Renal pelvis (tissue), 4 donors: Measurements from ENCODE around the gene ARRB1. TPM values are rescaled to one million over a fixed set of nuclear protein-coding genes. Genes with fewer than 3 reads are reported as not detected.
"Not testable (repeated sequence)": the region's sequence is repeated elsewhere in the genome, so short reads cannot be mapped to it uniquely, and the experiment has no call there.

Experiments
- DNase-seq: peaks from one replicate; pipeline ENCODE4 v3.0.0-alpha.2; 2013
- polyA plus RNA-seq, 3 donors: library from polyadenylated mRNA; unstranded; fragments of 120-200 nt; gene quantifications; one replicate each; pipeline ENCODE4 v1.2.1, GENCODE V29; 2013; ENCODE audit not compliant: insufficient read length in 3 of 3

ARRB1 gene
- polyA plus RNA-seq, 3 donors, result 22.7 to 27.8 (median 24.7) TPM

DNA sequence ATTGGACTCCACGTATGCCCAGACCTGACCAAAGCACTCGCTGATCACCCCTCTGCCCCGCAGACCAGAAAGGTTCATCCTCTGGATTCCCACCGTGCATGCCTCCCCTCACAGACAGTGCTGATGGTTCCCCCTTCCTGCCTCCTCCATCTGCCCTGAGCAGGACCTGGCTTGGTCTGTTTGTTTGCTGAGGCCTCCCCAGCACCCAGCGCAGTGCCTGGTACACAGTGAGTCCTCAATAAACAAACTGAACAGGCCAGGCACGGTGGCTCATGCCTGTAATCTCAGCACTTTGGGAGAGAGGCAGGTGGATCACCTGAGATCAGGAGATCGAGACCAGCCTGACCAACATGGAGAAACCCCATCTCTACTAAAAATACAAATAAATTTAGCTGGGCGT is 24.2 kb upstream of the ARRB1 start:
- no peak for DNase-seq

DNA sequence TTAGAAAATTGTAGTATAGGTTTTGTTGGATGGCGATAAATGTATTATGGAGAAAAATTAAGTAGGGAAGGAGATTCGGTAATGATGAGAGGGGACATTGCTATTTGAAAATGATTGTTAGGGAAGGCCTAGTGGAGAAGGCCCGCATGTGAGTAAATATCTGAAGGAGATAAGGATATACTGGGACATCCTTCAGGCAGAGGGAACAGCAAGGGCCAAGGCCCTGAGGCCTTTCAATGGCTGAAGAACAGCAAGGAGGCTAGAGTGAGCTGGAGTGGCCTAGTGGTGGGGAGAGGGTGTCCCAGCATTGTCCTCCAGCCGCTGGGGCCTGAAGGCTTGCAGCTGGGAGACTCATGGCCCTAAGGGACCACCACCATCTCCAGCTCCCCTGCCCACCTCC is 23.2 kb upstream of the ARRB1 start:
- DNase-seq, result no peak

DNA sequence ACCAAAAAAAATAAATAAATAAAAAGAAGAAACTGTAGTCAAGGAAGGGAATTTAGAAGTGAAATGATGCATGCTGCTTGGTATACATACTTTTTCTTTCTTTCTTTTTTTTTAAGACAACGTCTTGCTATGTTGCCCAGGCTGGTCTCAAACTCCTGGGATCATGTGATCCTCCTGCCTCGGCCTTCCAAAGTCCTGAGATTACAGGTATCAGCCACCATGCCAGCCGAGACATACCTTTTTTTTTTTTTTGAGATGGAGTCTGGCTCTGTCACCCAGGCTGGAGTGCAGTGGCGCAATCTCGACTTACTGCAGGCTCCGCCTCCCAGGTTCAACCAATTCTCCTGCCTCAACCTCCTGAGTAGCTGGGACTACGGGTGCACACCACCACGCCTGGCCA is 21.7 kb upstream of the ARRB1 start:
- DNase-seq, result no peak

DNA sequence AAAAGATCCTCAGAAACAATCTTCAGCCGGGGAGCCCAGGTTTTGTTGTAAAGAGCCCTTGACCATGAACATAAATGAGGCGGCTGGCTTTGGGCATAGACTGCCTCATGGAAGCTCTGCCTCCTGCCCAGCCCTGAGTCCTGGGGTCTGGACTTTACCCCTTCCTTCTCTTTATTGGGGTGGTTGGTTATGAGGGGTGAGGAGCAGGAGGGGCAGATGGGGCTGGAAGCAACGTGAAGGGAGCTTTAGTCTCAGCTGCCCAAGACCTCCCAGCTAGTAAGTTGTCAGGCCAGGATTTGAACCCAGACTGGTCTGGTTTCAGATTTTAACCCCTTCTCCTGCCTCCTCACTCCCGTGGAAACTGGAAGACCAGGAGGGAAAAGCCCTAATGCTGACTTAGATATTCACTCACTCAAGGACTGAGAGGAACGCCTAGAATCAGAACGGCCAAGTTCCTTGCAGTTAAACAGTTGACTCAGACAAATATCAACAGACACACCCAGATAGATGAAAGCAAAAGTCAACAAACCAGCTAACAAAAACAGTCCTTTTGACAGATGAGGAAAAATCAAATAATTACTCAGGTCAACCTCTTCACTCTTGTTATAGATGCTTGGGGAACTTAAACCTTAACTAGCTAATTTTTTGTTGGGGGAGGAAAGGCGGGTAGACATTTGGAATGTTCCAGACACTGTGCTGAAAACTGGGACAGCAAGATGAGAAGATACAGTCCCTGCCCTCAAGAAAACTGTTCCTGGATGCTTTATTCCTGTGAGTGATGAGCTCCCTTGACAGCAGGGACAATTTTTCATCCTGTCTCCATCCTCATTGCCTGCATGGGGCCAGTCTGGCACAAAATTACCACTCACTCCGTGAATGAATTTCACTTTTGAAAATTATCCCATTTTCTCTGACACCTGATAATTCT is 20.8 kb upstream of the ARRB1 start:
- DNase-seq, result no peak

DNA sequence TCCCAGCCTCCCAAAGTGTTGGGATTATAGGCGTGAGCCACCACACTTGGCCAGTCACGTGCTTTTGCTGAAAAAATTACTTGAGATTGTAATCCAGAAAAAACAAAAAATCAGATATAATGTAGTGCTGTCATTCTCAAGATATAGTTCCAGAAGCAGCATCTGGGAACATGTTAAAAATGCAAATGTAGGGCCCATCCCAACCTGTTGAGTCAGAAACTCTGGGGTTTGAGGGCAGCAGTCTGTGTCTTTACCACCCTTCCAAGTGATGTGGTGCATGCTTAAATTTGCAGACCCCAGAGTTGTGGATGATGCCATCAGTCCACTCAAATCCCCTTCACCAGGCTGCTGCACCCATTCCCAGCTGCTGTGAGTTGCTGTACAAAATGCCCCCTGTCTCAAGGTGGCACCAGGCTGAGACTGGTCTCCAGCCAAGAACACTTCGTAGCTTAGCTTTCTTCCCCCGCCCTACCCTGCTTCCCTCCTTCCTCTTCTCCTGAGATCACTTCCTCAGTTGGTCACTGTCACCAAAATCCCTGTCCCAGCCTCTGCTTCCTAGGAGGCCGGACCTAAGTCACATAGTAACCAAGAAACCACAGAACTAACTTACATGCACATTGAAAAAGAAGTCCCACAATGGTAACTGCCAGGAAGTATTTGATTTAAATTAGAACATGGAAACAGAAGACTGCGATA is 18.2 kb upstream of the ARRB1 start:
- DNase-seq, result no peak

DNA sequence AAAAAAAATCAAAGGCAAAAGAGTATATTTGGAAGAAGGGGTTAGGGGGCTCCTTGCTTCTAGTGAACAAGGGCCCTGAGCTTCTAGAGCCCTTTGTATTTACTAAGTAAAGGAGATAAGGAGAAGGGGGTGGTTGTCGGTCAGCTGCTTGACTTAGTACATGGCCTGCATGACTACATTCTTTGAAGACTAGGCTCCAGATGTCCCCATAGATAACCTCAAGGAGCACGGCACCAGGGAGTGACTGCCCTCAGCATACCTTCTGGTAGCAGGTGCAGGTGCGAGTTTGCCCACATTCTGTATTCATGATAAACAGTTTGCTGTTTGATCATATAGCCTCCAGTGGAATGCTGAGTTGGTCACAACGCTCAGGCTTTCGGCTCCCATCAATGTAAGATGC is 15.4 kb upstream of the ARRB1 start:
- DNase-seq, result not testable (repeated sequence)

DNA sequence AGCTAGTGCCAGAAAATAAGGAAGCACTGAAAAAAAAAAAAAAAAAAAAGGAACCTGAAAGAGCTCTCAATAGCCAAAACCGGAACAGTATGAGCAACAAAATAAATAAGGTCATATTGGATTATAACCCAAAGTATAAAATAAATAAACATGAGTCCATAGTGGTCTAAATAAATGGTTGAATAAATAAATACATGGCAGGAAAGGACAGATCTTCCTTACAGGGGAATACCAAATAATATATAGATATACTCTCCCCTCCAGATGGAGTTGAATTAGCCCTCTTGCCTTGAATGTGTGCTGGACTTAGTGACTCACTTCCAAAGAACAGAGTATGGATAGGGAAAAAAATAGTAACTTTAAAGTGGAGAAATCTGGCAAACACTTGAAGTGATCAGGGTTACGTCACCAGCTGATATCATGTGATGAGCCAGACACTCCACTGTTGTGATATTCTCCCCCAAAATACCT is 14.3 kb upstream of the ARRB1 start:
- DNase-seq, result no peak

DNA sequence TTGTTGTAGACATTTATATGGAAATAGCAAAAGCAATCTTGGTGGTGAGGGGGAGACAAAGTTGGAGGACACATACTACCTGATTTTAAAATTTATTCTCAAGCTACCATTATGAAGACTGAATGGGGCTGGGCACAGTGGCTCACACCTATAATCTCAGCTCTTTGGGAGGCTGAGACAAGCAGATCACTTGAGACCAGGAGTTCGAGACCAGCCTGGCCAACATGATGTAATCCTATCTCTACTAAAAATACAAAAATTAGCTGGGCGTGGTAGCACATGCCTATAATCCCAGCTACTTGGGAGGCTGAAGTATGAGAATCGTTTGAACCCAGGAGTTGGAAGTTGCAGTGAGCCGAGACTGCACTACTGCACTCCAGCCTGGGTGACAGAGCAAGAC is 10.8 kb upstream of the ARRB1 start:
- not testable (repeated sequence) for DNase-seq

DNA sequence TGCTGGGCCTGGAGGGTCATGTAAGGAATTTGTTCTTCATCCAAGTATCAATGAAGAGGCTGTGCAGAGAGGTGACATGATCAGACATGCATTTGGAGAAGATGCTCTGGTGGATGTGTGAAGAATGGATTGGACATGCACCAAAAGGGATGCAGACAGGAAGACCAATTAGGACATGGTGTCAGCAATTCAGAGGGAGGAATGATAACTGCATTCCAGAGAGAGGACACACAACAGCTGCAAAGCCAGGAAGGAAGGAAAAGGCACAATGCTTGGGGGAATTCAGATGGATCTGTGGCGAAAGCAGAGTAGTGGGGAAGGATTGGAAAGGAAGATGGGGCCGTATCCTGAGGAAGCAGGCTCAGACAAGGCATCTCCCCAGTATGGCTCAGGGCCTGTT is 5.2 kb upstream of the ARRB1 start:
- DNase-seq, result no peak

DNA sequence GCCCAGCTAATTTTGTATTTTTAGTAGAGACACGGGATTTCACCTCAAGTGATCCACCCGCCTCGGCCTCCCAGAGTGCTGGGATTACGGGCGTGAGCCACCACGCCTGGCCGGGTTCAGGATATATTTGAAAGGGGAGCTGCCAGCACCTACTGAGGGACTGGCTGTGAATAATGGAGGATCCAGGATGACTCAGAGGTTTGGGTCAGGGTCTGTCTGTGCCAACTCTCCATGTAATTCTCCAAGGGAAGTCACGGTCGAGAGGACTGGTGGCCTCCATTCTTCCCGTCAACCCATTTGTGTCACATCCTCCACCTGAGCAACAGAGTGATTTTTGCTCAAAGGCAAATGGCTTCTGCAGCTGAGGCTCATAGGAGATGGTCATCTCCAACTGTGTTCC is 3.6 kb upstream of the ARRB1 start:
- DNase-seq, result no peak

DNA sequence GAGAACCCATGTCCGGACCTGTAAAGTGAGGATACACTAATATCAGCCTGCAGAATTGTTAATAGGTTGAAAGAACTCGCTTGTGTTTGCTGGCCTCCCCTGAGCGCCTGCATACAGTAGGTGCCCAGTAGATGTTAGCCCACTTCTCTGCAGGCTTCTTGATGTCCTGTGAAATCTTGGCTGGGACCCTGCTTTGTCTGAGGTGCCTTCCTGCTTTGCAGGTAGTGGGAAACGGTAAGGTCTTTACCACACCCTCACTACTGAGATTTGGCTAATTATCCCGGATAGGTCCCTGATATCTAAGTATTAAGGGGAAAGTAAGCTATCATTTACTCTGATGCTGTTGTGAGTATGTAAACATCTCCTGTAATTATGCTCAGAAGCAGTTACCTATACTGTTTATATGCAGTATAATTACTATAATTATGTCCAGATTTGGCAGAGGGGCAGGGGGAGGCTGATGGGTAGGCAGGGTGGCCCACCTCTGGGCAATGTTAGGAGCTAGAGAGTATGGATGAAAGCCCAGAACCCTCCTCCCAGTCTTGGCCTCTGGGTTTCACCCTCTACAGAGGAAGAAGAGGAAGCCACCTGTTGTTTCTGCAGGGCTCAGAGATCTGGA is 1.2 kb upstream of the ARRB1 start:
- DNase-seq, result no peak

DNA sequence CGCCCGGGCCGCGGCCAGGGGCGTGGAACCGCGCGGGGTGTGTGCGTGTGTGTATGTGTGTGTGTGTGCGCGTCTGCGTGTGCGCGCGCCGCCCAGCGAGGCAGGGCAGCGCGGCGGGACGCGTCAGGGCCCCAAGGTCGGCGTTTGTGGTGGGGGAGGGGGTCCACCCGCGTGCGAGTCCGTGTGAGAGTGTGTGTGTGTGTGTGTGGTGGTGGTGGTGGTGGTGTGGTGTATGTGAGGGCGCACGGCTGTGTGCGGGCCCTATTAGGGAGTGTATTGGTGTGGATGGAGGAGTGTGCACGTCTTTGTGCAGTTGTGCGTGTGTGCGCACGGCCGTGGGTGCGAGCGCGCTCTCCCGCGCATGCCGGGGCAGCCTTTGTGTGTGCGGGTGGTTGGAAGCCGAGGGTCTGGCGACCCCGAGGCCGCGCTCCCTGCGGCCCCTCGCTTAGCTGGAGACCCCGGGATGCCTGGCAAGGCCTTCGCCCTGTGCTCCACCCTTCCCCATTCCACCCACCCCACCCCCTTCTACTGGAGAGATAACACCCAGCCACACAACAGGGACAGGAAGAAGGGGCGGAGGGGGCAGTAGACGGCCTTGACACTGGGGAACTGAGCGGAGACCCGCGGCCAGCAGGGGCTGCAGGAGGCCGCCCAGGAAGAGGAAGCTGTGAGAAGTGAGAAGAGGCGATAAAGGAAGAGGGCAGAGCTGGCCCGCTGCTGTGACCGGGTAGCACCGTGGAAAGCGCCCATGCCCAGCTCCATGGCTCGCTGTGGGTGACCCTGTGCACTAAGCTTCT is 528 bp upstream of the ARRB1 start:
- DNase-seq, result no peak

DNA sequence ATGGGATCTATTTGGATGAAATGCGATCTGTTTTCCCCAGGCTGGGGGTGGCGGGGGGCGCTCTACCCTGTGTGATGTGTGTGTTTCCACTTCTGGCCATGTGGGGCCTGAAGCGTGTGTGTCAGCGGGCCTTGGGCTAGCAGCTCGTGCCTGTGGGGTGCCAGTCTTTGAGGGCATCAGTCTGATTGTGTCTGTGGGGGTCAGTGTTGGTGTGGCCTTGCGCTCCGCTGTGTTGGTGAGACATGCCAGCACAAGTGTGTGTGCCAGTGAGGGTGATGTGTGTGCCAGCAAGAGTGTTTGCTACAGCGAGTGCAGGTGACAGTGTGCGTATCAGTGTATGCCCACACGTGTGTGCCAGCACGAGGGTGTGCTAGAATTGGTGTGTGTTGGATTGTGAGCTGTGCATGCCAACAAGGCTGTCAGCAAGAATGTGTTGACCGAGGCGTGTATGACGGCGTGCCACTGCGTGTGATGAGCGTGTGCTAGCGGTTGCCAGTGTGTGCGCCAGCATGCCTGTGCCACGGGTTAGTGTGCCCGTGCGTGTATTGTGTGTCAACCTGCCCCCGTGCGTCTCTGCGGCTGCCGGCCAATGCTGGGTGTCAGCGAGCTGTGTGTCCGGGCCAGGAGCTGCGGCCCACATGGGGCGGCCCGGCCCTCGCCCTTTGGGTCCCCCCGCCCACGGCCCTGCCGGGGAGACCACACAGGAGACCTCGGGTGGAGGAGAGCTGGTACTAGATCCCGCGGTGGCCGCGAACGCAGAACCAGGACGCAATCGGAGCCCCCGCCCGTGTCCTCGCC is 519 bp downstream of the ARRB1 start:
- no peak for DNase-seq

DNA sequence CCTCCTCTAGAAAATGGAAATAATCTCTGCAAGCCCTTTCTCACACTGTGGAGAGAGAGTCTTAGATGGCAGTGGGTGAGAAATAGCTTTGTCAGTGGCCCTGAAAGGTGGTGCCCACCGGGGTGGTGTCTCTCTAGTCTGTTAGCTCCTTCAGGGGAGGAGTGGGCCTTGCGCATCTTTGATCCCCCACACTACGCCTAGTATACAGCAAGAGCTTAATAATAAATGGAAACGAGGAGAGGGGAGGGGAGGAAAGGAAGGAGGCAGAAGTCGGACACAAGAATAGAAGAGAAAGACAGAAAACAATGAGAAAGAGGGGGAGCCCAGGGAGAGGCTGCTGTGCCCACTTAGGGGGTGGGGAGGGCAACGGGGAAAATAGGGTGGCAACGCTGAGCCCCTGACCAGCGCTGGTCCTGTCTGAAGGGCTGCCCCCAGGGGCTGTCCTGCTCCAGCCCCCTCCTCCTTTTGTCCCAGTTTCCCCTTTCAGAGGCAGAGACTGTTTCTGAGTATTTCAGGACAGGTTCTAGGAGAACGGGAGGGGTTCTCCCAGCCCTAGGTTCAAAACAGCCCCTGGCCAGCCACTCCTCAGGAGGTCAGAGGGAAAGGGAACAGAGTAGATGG is 1.2 kb downstream of the ARRB1 start:
- no peak for DNase-seq

DNA sequence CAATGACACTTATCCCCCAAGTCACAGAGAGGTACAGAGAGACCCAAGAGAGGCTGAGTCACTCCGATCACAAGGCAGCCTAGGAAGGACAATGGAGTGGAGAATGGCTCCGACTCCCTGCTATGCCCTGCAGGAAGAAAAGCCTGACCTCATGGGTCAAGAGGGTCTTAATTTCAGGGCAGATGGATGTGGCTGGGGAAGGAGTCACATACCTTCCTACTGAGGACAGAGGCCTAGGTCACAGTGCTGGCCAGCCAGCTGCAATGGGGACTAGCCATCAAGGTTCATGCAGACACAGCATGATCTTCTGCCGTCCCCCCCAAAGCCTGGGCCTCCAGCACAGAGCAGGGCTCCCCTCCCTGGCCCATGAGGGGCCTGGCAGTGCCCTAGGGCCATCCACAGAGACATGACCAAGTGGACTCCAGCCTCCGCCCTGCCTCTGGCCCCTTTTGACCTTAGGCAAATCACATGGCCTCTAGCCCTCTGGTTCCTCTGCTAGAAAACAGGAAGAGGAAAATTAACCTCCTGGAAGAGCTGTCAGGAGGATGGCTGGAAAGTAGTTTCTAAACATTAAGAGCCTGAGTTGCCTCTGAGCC is 1.8 kb downstream of the ARRB1 start:
- DNase-seq, result no peak

DNA sequence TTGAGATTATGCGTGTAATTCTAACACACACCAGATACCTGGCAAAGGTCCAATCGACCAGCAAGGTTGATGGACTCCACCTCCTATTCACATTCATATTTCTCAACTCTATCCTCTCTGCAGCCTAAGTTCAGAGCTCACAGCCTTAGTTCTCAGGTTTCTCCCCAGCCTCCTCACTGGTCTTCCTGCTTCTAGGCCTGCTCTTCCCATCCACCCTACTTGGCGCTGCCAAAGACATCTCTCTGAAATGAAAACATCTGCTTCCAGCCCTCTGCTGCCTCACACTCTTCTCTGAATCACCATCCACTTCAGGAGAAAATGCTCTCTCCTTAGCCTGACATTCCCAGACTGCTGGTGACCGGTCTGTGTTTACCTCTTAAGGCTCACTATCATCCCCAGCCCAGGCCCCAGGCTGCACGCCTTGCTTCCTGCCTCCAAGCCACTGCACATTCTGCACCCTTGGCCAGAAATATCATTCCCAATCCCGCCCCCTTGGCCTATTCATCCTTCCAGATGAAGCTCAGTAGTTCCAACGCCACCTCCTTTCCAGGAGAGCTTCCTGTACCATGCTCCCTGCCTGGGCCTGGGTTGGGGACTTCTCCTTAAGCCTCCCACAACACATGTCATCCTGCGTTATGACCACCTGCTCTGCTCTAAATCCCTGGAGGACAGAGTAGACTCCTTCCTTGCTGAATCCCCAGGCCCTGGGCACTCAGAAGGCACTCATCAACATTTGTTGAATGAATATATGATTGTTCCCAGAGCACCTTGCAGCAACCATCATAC is 3.5 kb downstream of the ARRB1 start:
- no peak for DNase-seq

DNA sequence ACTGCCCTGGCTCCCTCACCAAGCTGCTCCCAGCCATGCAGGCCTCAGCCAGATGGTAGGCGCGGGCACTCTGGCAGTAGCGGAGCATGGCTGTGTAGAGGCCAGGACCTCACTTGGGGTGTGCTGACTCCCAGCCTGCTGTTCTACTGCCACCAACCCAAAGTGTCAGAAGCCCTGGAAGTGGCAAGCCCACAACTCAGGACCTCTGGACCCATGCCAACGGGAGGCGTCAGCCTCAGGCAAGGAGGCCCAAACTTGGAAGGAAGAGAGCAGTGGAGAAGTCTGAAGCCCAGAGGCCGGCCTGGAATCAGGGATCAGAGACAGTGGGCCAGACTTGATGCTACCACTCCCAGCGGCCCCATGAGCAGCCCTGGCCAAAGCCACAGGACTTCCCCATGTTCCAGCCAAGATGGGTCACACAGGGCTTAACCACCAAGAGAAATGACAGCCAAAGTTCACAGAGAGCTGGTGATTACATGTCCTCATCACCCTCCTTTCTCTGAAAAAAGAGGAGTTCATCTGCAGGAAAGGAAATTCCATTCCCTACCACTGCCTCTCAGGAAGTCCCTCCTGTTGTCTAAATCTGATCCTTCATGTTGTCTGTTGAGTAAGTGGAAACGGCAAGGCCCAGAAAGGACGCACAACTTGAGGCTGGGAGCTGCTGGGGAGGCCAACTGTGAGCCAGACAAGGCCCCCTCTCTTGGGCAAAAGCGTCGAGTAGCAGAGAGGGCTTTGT is 4.4 kb downstream of the ARRB1 start:
- DNase-seq, result no peak

DNA sequence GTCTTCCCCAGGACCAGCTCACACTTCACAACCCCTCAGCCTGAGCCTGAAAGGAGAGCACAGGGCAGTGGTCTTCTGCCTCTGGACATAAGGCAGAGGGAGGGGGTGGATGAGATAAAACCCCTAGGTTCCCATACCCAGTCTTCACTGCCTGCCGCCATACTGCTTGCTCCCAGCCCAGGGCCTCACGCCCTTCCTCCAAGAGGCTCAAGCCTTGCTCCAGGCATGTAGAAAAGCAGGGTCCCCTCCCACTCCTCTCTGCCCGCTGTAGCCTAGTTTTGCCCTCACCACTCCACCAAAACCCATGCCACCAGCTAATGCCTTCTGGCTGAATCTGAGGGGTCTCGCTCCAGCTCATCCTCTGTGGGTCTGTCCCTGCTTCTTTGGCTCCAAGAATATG is 5.2 kb downstream of the ARRB1 start:
- no peak for DNase-seq
